NCI-H2029 (cell line): ENCODE data around the gene AP2A1.

Source experiments
- DNase-seq: peaks from one replicate; lab custom pipeline; 2025; lab: John Stamatoyannopoulos, UW

Gene AP2A1

GRCh38 chr19:49793561-49793840 lies 26.7 kb downstream of the AP2A1 start:
- DNase-seq: no peak

GRCh38 chr19:49795615-49796014 lies 28.8 kb downstream of the AP2A1 start:
- no peak for DNase-seq

- no peak for DNase-seq
Observed at GRCh38 chr19:49798574-49798973, 31.8 kb downstream of the AP2A1 start.

- no peak for DNase-seq
Observed at GRCh38 chr19:49799271-49799797, 32.5 kb downstream of the AP2A1 start.

GRCh38 chr19:49799798-49800376 lies 33.1 kb downstream of the AP2A1 start:
- DNase-seq: no peak

- no peak for DNase-seq
Observed at GRCh38 chr19:49800771-49801170, 34.0 kb downstream of the AP2A1 start.

- no peak for DNase-seq
Observed at GRCh38 chr19:49801401-49801888, 34.6 kb downstream of the AP2A1 start.

GRCh38 chr19:49801966-49802661 lies 35.3 kb downstream of the AP2A1 start:
- DNase-seq: peak; percentile 88

- peak; percentile 81 for DNase-seq
Observed at GRCh38 chr19:49802836-49803528, 36.2 kb downstream of the AP2A1 start.

GRCh38 chr19:49803529-49803856 lies 36.7 kb downstream of the AP2A1 start:
- DNase-seq: no peak

GRCh38 chr19:49805822-49806619 lies 39.2 kb downstream of the AP2A1 start:
- no peak for DNase-seq

GRCh38 chr19:49806620-49806959 lies 39.8 kb downstream of the AP2A1 start:
- no peak for DNase-seq

GRCh38 chr19:49807058-49807903 lies 40.5 kb downstream of the AP2A1 start:
- DNase-seq: no peak

- DNase-seq: no peak
Observed at GRCh38 chr19:49807904-49808675, 41.3 kb downstream of the AP2A1 start.

GRCh38 chr19:49808711-49809159 lies 41.9 kb downstream of the AP2A1 start:
- peak; percentile 95 for DNase-seq

GRCh38 chr19:49809160-49809940 lies 42.5 kb downstream of the AP2A1 start:
- no peak for DNase-seq

- no peak for DNase-seq
Observed at GRCh38 chr19:49809941-49810389, 43.2 kb downstream of the AP2A1 start.

- no peak for DNase-seq
Observed at GRCh38 chr19:49811328-49811727, 44.5 kb downstream of the AP2A1 start.

- no peak for DNase-seq
Observed at GRCh38 chr19:49812452-49812996, 45.7 kb downstream of the AP2A1 start.
